Fibroblast of skin of left biceps (primary cell): ENCODE measurements around the gene ZCCHC7.
"Not testable (repeated sequence)": the region's sequence is repeated elsewhere in the genome, so short reads cannot be mapped to it uniquely, and the experiment has no call there.

ENCODE experiments used
- DNase-seq, 2 experiments: peaks; one replicate each; pipeline ENCODE4 v3.0.0-alpha.2; 2013; ENCODE audit warnings: low read depth in 2 of 2

The ZCCHC7 gene

GRCh38 chr9:37120843-37121335 is 515 bp downstream of the ZCCHC7 start:
- DNase-seq: not testable (repeated sequence)

GRCh38 chr9:37121881-37122280 is 1.5 kb downstream of the ZCCHC7 start:
- no peak for DNase-seq

- no peak for DNase-seq
Measured at GRCh38 chr9:37126214-37126788, 5.9 kb downstream of the ZCCHC7 start.

GRCh38 chr9:37127018-37127417 is 6.6 kb downstream of the ZCCHC7 start:
- DNase-seq: no peak

GRCh38 chr9:37128051-37128450 is 7.7 kb downstream of the ZCCHC7 start:
- no peak for DNase-seq

GRCh38 chr9:37134166-37134565 is 13.8 kb downstream of the ZCCHC7 start:
- no peak for DNase-seq

- DNase-seq: no peak
Measured at GRCh38 chr9:37141015-37141414, 20.6 kb downstream of the ZCCHC7 start.

- no peak for DNase-seq
Measured at GRCh38 chr9:37144762-37145161, 24.4 kb downstream of the ZCCHC7 start.

GRCh38 chr9:37146410-37146809 is 26.0 kb downstream of the ZCCHC7 start:
- no peak for DNase-seq

GRCh38 chr9:37148181-37148580 is 27.8 kb downstream of the ZCCHC7 start:
- DNase-seq: no peak

- DNase-seq: no peak
Measured at GRCh38 chr9:37149666-37150308, 29.4 kb downstream of the ZCCHC7 start.

GRCh38 chr9:37150415-37150814 is 30.0 kb downstream of the ZCCHC7 start:
- DNase-seq: no peak

- DNase-seq: no peak
Measured at GRCh38 chr9:37151812-37152211, 31.4 kb downstream of the ZCCHC7 start.

- no peak for DNase-seq
Measured at GRCh38 chr9:37152365-37152764, 32.0 kb downstream of the ZCCHC7 start.

GRCh38 chr9:37155601-37156000 is 35.2 kb downstream of the ZCCHC7 start:
- DNase-seq: no peak

GRCh38 chr9:37156205-37156604 is 35.8 kb downstream of the ZCCHC7 start:
- DNase-seq: no peak

- no peak for DNase-seq
Measured at GRCh38 chr9:37156781-37157356, 36.5 kb downstream of the ZCCHC7 start.

- DNase-seq: no peak
Measured at GRCh38 chr9:37157726-37158377, 37.5 kb downstream of the ZCCHC7 start.

- no peak for DNase-seq
Measured at GRCh38 chr9:37163299-37163698, 42.9 kb downstream of the ZCCHC7 start.

GRCh38 chr9:37164335-37164734 is 44.0 kb downstream of the ZCCHC7 start:
- DNase-seq: not testable (repeated sequence)

- DNase-seq: no peak
Measured at GRCh38 chr9:37165644-37166043, 45.3 kb downstream of the ZCCHC7 start.

- no peak for DNase-seq
Measured at GRCh38 chr9:37167456-37168047, 47.2 kb downstream of the ZCCHC7 start.
